ENCODE data around the gene KLHL22.

Gene KLHL22

DNA sequence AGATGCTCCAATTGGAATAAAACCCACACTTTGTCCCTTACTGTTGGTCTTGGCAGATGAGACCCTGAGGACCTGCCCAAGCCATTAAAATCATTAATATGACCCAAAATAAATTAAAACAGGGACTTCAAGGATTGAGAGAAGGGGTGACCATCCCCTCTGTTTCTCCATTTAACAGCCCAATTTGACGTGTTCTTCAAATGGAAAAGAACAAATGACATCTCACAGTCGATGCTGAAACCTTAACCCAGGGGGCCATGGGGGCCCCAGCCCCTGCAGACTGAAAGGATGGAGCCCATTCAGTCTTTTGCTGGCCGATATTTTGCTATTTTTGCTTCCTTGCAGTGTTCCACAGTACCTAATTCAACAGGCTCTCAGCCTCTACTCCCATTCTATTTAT, 81.1 kb downstream of the KLHL22 start:
- H3K27ac ChIP-seq (ENCODE audit: low read length) = no peak overlapping the region
- H3K36me3 ChIP-seq (ENCODE audit: insufficient read depth, low read length) = no peaks in the 10 kb centered on the region
- no peaks in the 10 kb centered on the region for H4K20me1 ChIP-seq (ENCODE audit: insufficient read depth, low read length)
- H3K4me3 ChIP-seq (ENCODE audit: low read depth in 1 of 2, low read length in 2 of 2) = no peak overlapping the region
- H3K9ac ChIP-seq (ENCODE audit: low read depth, low read length) = no peak overlapping the region
- TF ChIP-seq, protein P1, sequence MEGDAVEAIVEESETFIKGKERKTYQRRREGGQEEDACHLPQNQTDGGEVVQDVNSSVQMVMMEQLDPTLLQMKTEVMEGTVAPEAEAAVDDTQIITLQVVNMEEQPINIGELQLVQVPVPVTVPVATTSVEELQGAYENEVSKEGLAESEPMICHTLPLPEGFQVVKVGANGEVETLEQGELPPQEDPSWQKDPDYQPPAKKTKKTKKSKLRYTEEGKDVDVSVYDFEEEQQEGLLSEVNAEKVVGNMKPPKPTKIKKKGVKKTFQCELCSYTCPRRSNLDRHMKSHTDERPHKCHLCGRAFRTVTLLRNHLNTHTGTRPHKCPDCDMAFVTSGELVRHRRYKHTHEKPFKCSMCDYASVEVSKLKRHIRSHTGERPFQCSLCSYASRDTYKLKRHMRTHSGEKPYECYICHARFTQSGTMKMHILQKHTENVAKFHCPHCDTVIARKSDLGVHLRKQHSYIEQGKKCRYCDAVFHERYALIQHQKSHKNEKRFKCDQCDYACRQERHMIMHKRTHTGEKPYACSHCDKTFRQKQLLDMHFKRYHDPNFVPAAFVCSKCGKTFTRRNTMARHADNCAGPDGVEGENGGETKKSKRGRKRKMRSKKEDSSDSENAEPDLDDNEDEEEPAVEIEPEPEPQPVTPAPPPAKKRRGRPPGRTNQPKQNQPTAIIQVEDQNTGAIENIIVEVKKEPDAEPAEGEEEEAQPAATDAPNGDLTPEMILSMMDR (IDR thresholded peaks at IDR 0.05; ENCODE audit: borderline replicate concordance, extremely low read depth, low read length, poor library complexity, severe bottlenecking) = no peak
- TF ChIP-seq EZH2 (IDR thresholded peaks at IDR 0.05; ENCODE audit: borderline replicate concordance, low read depth, low read length, severe bottlenecking) = no peak
- DNase-seq = no peak
- no peaks in the 10 kb centered on the region for H3K9me3 ChIP-seq (ENCODE audit: insufficient read depth, low read length, severe bottlenecking)
- peaks cover 11% of the 10 kb centered on the region for H3K4me1 ChIP-seq (ENCODE audit: insufficient read depth, low read length)
- no peak overlapping the region for H3K4me2 ChIP-seq (ENCODE audit: insufficient read depth, low read length)
- ATAC-seq (ENCODE audit: insufficient read depth, low read depth) = no peak
- no peak overlapping the region for H2AFZ ChIP-seq (ENCODE audit: low read depth, low read length)
- no peaks in the 10 kb centered on the region for H3K79me2 ChIP-seq (ENCODE audit: insufficient read depth, low read length)
- no peaks in the 10 kb centered on the region for H3K27me3 ChIP-seq (ENCODE audit: insufficient read depth, low read length, poor library complexity)

- ATAC-seq (ENCODE audit: insufficient read depth, low read depth) (no peak), DNase-seq (no peak)
- peaks cover 11% of the 10 kb centered on the region for H3K4me1 ChIP-seq (ENCODE audit: insufficient read depth, low read length)
- H3K9me3 ChIP-seq (ENCODE audit: insufficient read depth, low read length, severe bottlenecking) = no peaks in the 10 kb centered on the region
- no peak overlapping the region for H2AFZ ChIP-seq (ENCODE audit: low read depth, low read length)
- no peak for TF ChIP-seq EZH2 (IDR thresholded peaks at IDR 0.05; ENCODE audit: borderline replicate concordance, low read depth, low read length, severe bottlenecking)
- TF ChIP-seq, protein P1 (IDR thresholded peaks at IDR 0.05; ENCODE audit: borderline replicate concordance, extremely low read depth, low read length, poor library complexity, severe bottlenecking) = no peak
- no peaks in the 10 kb centered on the region for H3K27me3 ChIP-seq (ENCODE audit: insufficient read depth, low read length, poor library complexity)
- no peaks in the 10 kb centered on the region for H3K79me2 ChIP-seq (ENCODE audit: insufficient read depth, low read length)
- no peaks in the 10 kb centered on the region for H3K36me3 ChIP-seq (ENCODE audit: insufficient read depth, low read length)
- no peak overlapping the region for H3K9ac ChIP-seq (ENCODE audit: low read depth, low read length)
- no peak overlapping the region for H3K4me3 ChIP-seq (ENCODE audit: low read depth in 1 of 2, low read length in 2 of 2)
- H3K4me2 ChIP-seq (ENCODE audit: insufficient read depth, low read length) = no peak overlapping the region
- no peaks in the 10 kb centered on the region for H4K20me1 ChIP-seq (ENCODE audit: insufficient read depth, low read length)
- no peak overlapping the region for H3K27ac ChIP-seq (ENCODE audit: low read length)
Measured at GRCh38 chr22:20414059-20414440, 81.5 kb downstream of the KLHL22 start.

DNA sequence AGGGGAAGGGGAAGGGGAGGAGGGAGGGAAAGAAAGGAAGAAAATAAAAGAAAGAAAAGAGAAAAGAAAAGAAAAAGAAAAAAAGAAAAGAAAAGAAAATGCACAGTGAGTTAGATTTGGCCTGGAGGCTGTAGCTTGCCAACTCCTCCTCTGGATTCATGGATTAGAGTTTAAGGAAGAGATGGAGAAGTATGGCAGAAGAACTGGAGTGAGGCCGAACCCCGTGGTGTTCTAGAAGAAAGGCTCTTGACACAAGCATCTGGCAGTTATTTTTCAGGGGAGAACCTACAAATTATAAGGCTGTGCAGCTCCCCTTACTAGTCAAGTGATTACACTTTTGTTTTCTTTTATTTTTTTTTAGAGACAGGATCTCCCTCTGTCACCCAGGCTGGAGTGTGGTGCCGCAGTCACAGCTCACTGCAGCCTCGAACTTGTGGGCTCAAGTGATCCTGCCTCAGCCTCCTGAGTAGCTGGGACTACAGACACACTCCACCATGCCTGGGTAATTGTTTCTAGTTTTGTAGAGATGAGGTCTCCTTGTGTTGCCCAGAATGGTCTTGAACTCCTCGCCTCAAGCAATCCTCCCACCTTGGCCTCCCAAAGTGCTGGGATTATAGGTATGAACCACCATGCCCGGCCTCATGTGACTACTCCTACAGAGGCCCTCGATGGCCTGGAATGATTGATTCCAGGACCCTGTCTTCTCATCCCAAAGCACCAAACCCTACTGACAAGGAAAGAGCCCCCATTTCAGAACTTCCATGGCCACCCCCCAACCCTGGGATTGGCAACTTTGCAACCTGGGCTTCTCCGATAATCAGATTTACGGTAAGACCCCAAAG, 82.2 kb downstream of the KLHL22 start:
- no peak overlapping the region for H3K9ac ChIP-seq (ENCODE audit: low read depth, low read length)
- no peak overlapping the region for H3K27ac ChIP-seq (ENCODE audit: low read length)
- H3K4me3 ChIP-seq (ENCODE audit: low read depth in 1 of 2, low read length in 2 of 2) = no peak overlapping the region
- peaks cover 10% of the 10 kb centered on the region for H3K4me1 ChIP-seq (ENCODE audit: insufficient read depth, low read length)
- DNase-seq = no peak
- no peaks in the 10 kb centered on the region for H3K79me2 ChIP-seq (ENCODE audit: insufficient read depth, low read length)
- TF ChIP-seq, protein P1 (IDR thresholded peaks at IDR 0.05; ENCODE audit: borderline replicate concordance, extremely low read depth, low read length, poor library complexity, severe bottlenecking) = no peak
- no peak for TF ChIP-seq EZH2 (IDR thresholded peaks at IDR 0.05; ENCODE audit: borderline replicate concordance, low read depth, low read length, severe bottlenecking)
- no peaks in the 10 kb centered on the region for H3K27me3 ChIP-seq (ENCODE audit: insufficient read depth, low read length, poor library complexity)
- no peak overlapping the region for H2AFZ ChIP-seq (ENCODE audit: low read depth, low read length)
- H3K9me3 ChIP-seq (ENCODE audit: insufficient read depth, low read length, severe bottlenecking) = no peaks in the 10 kb centered on the region
- ATAC-seq (ENCODE audit: insufficient read depth, low read depth) = no peak
- no peaks in the 10 kb centered on the region for H3K36me3 ChIP-seq (ENCODE audit: insufficient read depth, low read length)
- H4K20me1 ChIP-seq (ENCODE audit: insufficient read depth, low read length) = no peaks in the 10 kb centered on the region
- no peak overlapping the region for H3K4me2 ChIP-seq (ENCODE audit: insufficient read depth, low read length)

Measured in DND-41 (cell line).